Measurements from ENCODE around the gene TUBD1. TPM values are rescaled to one million over a fixed set of nuclear protein-coding genes. Genes with fewer than 3 reads are reported as not detected.

Gene TUBD1
- total and polyA plus RNA-seq, 2 of the 13 experiments (the other 11 are each of a cell fraction or from before 2014, with no cell fraction given): 18.2 to 25.9 TPM

- TF ChIP-seq, protein P1, sequence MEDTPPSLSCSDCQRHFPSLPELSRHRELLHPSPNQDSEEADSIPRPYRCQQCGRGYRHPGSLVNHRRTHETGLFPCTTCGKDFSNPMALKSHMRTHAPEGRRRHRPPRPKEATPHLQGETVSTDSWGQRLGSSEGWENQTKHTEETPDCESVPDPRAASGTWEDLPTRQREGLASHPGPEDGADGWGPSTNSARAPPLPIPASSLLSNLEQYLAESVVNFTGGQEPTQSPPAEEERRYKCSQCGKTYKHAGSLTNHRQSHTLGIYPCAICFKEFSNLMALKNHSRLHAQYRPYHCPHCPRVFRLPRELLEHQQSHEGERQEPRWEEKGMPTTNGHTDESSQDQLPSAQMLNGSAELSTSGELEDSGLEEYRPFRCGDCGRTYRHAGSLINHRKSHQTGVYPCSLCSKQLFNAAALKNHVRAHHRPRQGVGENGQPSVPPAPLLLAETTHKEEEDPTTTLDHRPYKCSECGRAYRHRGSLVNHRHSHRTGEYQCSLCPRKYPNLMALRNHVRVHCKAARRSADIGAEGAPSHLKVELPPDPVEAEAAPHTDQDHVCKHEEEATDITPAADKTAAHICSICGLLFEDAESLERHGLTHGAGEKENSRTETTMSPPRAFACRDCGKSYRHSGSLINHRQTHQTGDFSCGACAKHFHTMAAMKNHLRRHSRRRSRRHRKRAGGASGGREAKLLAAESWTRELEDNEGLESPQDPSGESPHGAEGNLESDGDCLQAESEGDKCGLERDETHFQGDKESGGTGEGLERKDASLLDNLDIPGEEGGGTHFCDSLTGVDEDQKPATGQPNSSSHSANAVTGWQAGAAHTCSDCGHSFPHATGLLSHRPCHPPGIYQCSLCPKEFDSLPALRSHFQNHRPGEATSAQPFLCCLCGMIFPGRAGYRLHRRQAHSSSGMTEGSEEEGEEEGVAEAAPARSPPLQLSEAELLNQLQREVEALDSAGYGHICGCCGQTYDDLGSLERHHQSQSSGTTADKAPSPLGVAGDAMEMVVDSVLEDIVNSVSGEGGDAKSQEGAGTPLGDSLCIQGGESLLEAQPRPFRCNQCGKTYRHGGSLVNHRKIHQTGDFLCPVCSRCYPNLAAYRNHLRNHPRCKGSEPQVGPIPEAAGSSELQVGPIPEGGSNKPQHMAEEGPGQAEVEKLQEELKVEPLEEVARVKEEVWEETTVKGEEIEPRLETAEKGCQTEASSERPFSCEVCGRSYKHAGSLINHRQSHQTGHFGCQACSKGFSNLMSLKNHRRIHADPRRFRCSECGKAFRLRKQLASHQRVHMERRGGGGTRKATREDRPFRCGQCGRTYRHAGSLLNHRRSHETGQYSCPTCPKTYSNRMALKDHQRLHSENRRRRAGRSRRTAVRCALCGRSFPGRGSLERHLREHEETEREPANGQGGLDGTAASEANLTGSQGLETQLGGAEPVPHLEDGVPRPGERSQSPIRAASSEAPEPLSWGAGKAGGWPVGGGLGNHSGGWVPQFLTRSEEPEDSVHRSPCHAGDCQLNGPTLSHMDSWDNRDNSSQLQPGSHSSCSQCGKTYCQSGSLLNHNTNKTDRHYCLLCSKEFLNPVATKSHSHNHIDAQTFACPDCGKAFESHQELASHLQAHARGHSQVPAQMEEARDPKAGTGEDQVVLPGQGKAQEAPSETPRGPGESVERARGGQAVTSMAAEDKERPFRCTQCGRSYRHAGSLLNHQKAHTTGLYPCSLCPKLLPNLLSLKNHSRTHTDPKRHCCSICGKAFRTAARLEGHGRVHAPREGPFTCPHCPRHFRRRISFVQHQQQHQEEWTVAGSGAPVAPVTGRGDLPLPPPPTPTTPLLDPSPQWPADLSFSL (CRISPR knock-in tag; IDR thresholded peaks at IDR 0.05): peak; percentile 49; the same call in 1 of the 2 replicates
- TF ChIP-seq ZNF747 (CRISPR knock-in tag; IDR thresholded peaks at IDR 0.05; ENCODE audit: borderline replicate concordance) (no peak; the same call in 1 of the 2 replicates), ATF6 (CRISPR knock-in tag; conservative IDR thresholded peaks at IDR 0.05) (no peak), TEAD2 (CRISPR knock-in tag; IDR thresholded peaks at IDR 0.05) (no peak), ZNF274 (CRISPR knock-in tag; IDR thresholded peaks at IDR 0.05) (peak; percentile 70; the same call in 1 of the 2 replicates), KDM6A (CRISPR knock-in tag; IDR thresholded peaks at IDR 0.05; ENCODE audit: low read depth) (peak; percentile 39; the same call in 1 of the 2 replicates), REXO4 (CRISPR knock-in tag; IDR thresholded peaks at IDR 0.05; ENCODE audit: borderline replicate concordance) (no peak), MYC (CRISPR knock-in tag; IDR thresholded peaks at IDR 0.05; ENCODE audit: borderline replicate concordance) (no peak; the same call in none of the 2 replicates), NRL (CRISPR knock-in tag; IDR thresholded peaks at IDR 0.05; ENCODE audit: borderline replicate concordance) (no peak), NR0B2 (CRISPR knock-in tag; IDR thresholded peaks at IDR 0.05) (no peak), HOXA5 (CRISPR knock-in tag; IDR thresholded peaks at IDR 0.05) (peak; percentile 94), POLR2AphosphoS5 (IDR thresholded peaks at IDR 0.05; ENCODE audit: low read depth, low read length) (no peak; the same call in 1 of the 2 replicates), ZNF367 (CRISPR knock-in tag; IDR thresholded peaks at IDR 0.05; ENCODE audit: borderline replicate concordance) (no peak), ZNF460 (CRISPR knock-in tag; IDR thresholded peaks at IDR 0.05; ENCODE audit: borderline replicate concordance) (no peak), ZNF782 (CRISPR knock-in tag; IDR thresholded peaks at IDR 0.05; ENCODE audit: borderline replicate concordance) (no peak), ZNF839 (CRISPR knock-in tag; IDR thresholded peaks at IDR 0.05; ENCODE audit: borderline replicate concordance) (no peak)
- TF ChIP-seq, protein P2, sequence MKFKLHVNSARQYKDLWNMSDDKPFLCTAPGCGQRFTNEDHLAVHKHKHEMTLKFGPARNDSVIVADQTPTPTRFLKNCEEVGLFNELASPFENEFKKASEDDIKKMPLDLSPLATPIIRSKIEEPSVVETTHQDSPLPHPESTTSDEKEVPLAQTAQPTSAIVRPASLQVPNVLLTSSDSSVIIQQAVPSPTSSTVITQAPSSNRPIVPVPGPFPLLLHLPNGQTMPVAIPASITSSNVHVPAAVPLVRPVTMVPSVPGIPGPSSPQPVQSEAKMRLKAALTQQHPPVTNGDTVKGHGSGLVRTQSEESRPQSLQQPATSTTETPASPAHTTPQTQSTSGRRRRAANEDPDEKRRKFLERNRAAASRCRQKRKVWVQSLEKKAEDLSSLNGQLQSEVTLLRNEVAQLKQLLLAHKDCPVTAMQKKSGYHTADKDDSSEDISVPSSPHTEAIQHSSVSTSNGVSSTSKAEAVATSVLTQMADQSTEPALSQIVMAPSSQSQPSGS (CRISPR knock-in tag; IDR thresholded peaks at IDR 0.05): peak; percentile 71
- TF ChIP-seq, protein P3, sequence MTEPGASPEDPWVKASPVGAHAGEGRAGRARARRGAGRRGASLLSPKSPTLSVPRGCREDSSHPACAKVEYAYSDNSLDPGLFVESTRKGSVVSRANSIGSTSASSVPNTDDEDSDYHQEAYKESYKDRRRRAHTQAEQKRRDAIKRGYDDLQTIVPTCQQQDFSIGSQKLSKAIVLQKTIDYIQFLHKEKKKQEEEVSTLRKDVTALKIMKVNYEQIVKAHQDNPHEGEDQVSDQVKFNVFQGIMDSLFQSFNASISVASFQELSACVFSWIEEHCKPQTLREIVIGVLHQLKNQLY (CRISPR knock-in tag; IDR thresholded peaks at IDR 0.05): no peak; the same call in 1 of the 2 replicates
Observed at GRCh38 chr17:59846394-59847165, 46.2 kb downstream of the TUBD1 start (continued).
